HCT116 (cell line): Measurements from ENCODE around the gene HLA-DPB1. TPM values are rescaled to one million over a fixed set of nuclear protein-coding genes. Genes with fewer than 3 reads are reported as not detected.
"Not testable (repeated sequence)": the region's sequence is repeated elsewhere in the genome, so short reads cannot be mapped to it uniquely, and the experiment has no call there.

Experiments used
- ATAC-seq: fragments of 200-7000 bp; cut with Tn5 transposase; 2 replicates; pipeline ENCODE4 v1.9.1; 2020; ENCODE audit warnings: mild to moderate bottlenecking, moderate library complexity
- BruUV-seq: library from RNA; stranded (reverse); fragments of 400-500 nt; replicated peaks from 2 replicates; lab custom pipeline; 2021; lab: Mats Ljungman, UMichigan
- CTCF ChIA-PET: fragments of 300-600 bp; sonication (Branson Sonifier 250); formaldehyde crosslinking; loops from one replicate; lab custom pipeline; 2021; ENCODE audit warnings: antibody characterized with exemption; lab: Charles Lee
- POLR2A ChIA-PET: fragments of 300-600, 350-600 bp; sonication (Branson Sonifier 250); formaldehyde crosslinking; loops from one replicate; lab custom pipeline; 2021; ENCODE audit warnings: antibody characterized with exemption; lab: Charles Lee
- RAD21 ChIA-PET, 2 experiments: fragments of 300-600 bp; sonication (Branson Sonifier 250); formaldehyde crosslinking; loops; one replicate each; lab custom pipeline; 2023; ENCODE audit warnings: low total read pairs in 2 of 2; ENCODE audit not compliant: uncharacterized antibody in 2 of 2, unreplicated experiment in 2 of 2, low non-redundant PET in 1 of 2; lab: Charles Lee
- DNase-seq: peaks from one replicate; pipeline ENCODE4 v3.0.0-alpha.2; 2010; ENCODE audit warnings: low read depth, low spot score
- H2AFZ ChIP-seq: fragments of 200-600 bp; shearing (Covaris generic), sonication (generic); 2 replicates; pipeline ENCODE4 v1.6.1; 2017; ENCODE audit warnings: low read depth, mixed run types, mixed read lengths, antibody characterized with exemption, low read length; ENCODE audit not compliant: poor library complexity, severe bottlenecking
- H3K27ac ChIP-seq: 2 replicates; pipeline ENCODE4 v1.5.1; 2012; ENCODE audit warnings: low read depth, low read length
- H3K27me3 ChIP-seq: fragments of 200-600 bp; sonication (generic); 2 replicates; pipeline ENCODE4 v1.6.1; 2016; ENCODE audit warnings: mixed run types, low read length, mixed read lengths; ENCODE audit not compliant: insufficient read depth
- H3K36me3 ChIP-seq, 2 experiments: fragments of 200-500 bp in 1 of 2; fragments of 200-600 bp in 1 of 2; sonication (Bioruptor generic) in 1 of 2; sonication (generic) in 1 of 2; 2 replicates each; pipeline versions ENCODE4 v1.5.1 to v1.6.1; 2014 to 2016; ENCODE audit warnings: low read length in 2 of 2, inconsistent platforms in 1 of 2, mixed read lengths in 1 of 2, mixed run types in 1 of 2; ENCODE audit not compliant: insufficient read depth in 2 of 2, control insufficient read depth in 1 of 2
- H3K4me1 ChIP-seq, 2 experiments: fragments of 200-600 bp in 1 of 2; sonication (generic) in 1 of 2; 2 replicates each; pipeline versions ENCODE4 v1.5.1 to v1.6.1; 2012 to 2017; ENCODE audit warnings: low read length in 2 of 2, inconsistent platforms in 1 of 2, mild to moderate bottlenecking in 1 of 2, mixed read lengths in 1 of 2, mixed run types in 1 of 2, moderate library complexity in 1 of 2; ENCODE audit not compliant: insufficient read depth in 2 of 2, control insufficient read depth in 1 of 2
- H3K4me2 ChIP-seq: fragments of 200-600 bp; sonication (generic); 2 replicates; pipeline ENCODE4 v1.6.1; 2017; ENCODE audit warnings: mixed run types, low read length, mixed read lengths
- H3K4me3 ChIP-seq, 2 experiments: fragments of 200-600 bp in 1 of 2; sonication (generic) in 1 of 2; replicated peaks in 1 of 2; 2 replicates each; pipeline ENCODE4 v1.5.1; 2011 to 2016; ENCODE audit warnings: low read length in 2 of 2, control low read depth in 1 of 2, low read depth in 1 of 2, mild to moderate bottlenecking in 1 of 2, mixed read lengths in 1 of 2, mixed run types in 1 of 2
- H3K79me2 ChIP-seq: fragments of 200-600 bp; sonication (generic); 2 replicates; pipeline ENCODE4 v1.6.1; 2017; ENCODE audit warnings: mild to moderate bottlenecking, mixed run types, low read length, moderate library complexity, mixed read lengths; ENCODE audit not compliant: insufficient read depth
- H3K9ac ChIP-seq: fragments of 200-600 bp; sonication (generic); 2 replicates; pipeline ENCODE4 v1.6.1; 2016; ENCODE audit warnings: low read length, mixed read lengths
- H3K9me2 ChIP-seq: fragments of 200-600 bp; sonication (generic), shearing (Covaris generic); 2 replicates; pipeline ENCODE4 v1.6.1; 2017; ENCODE audit warnings: mixed run types, mild to moderate bottlenecking, moderate library complexity; ENCODE audit not compliant: insufficient read depth
- H3K9me3 ChIP-seq, 2 experiments: fragments of 200-500 bp in 1 of 2; fragments of 200-600 bp in 1 of 2; sonication (Bioruptor generic) in 1 of 2; sonication (generic) in 1 of 2; 2 replicates each; pipeline ENCODE4 v1.6.1; 2014 to 2017; ENCODE audit warnings: low read length in 2 of 2, mixed read lengths in 2 of 2, inconsistent platforms in 1 of 2, low read depth in 1 of 2, mild to moderate bottlenecking in 1 of 2, mixed run types in 1 of 2, moderate library complexity in 1 of 2; ENCODE audit not compliant: control insufficient read depth in 1 of 2, insufficient read depth in 1 of 2
- H4K20me1 ChIP-seq: fragments of 200-600 bp; sonication (generic), shearing (Covaris generic); 2 replicates; pipeline ENCODE4 v1.6.1; 2017; ENCODE audit warnings: mixed run types, mild to moderate bottlenecking, moderate library complexity; ENCODE audit not compliant: insufficient read depth
- ATF3 ChIP-seq: IDR thresholded peaks from 2 replicates; pipeline ENCODE4 v1.6.1; 2012
- CBX3 ChIP-seq: IDR thresholded peaks from 2 replicates; pipeline ENCODE4 v1.6.1; 2012; ENCODE audit warnings: low read depth
- CEBPB ChIP-seq: IDR thresholded peaks from 2 replicates; pipeline ENCODE4 v1.6.1; 2012; ENCODE audit warnings: low read depth
- CTCF ChIP-seq, 3 experiments: fragments of 200-600 bp in 1 of 3; sonication (generic) in 1 of 3; IDR thresholded peaks in 2 of 3; conservative IDR thresholded peaks in 1 of 3; 2 replicates each; pipeline ENCODE4 v1.5.1; 2012 to 2017; ENCODE audit warnings: low read depth in 2 of 3, low read length in 2 of 3, antibody characterized with exemption in 1 of 3, borderline replicate concordance in 1 of 3, control low read depth in 1 of 3, mild to moderate bottlenecking in 1 of 3, mixed read lengths in 1 of 3, mixed run types in 1 of 3, moderate library complexity in 1 of 3; ENCODE audit not compliant: insufficient read depth in 1 of 3
- EZH2phosphoT487 ChIP-seq: fragments of 200-600 bp; IDR thresholded peaks from 2 replicates; pipeline ENCODE4 v1.6.1; 2018; ENCODE audit warnings: antibody characterized with exemption, borderline replicate concordance
- POLR2AphosphoS5 ChIP-seq: IDR thresholded peaks from 2 replicates; pipeline ENCODE4 v1.6.1; 2011; ENCODE audit warnings: mild to moderate bottlenecking, low read depth, low read length, moderate library complexity
- RAD21 ChIP-seq: IDR thresholded peaks from 2 replicates; pipeline ENCODE4 v1.6.1; 2012; ENCODE audit warnings: low read depth, mild to moderate bottlenecking
- SRF ChIP-seq: IDR thresholded peaks from 2 replicates; pipeline ENCODE4 v1.6.1; 2012; ENCODE audit warnings: low read depth
- TCF7L2 ChIP-seq: IDR thresholded peaks from 2 replicates; pipeline ENCODE4 v1.7.0; 2011; ENCODE audit warnings: borderline replicate concordance, inconsistent platforms; ENCODE audit not compliant: insufficient read depth, insufficient read length; ENCODE audit errors: extremely low read depth
- ZFX ChIP-seq: fragments of 450-650 bp; IDR thresholded peaks from 2 replicates; pipeline ENCODE4 v1.6.1; 2017
- intact Hi-C: fragments of 100-400 bp; cut with micrococcal nuclease; formaldehyde crosslinking; loops from 2 replicates; pipeline ENCODE4 v1.10.0; 2022
- total RNA-seq: library from RNA; stranded (reverse); gene quantifications from one replicate; pipeline ENCODE4 v1.2.1, GENCODE V29; 2021; ENCODE audit not compliant: unreplicated experiment

Gene HLA-DPB1
- total RNA-seq, 1 experiment from 2014 or later: 1.5 TPM

- H3K9me2 ChIP-seq: no peaks in the 10 kb centered on the region
- H3K9ac ChIP-seq: no peak overlapping the region
- no peak; the same call in 1 of the 2 replicates for ATAC-seq
- no peak for TF ChIP-seq RAD21
- peak; percentile 88 for TF ChIP-seq SRF
- no peak for DNase-seq
- RAD21 ChIA-PET: no interaction called here
- no peaks in the 10 kb centered on the region for H3K79me2 ChIP-seq
- intact Hi-C loops: no loop called here
- H3K9me3 ChIP-seq: no peaks in the 10 kb centered on the region
- BruUV-seq: no TSS peak
- no peaks in the 10 kb centered on the region for H4K20me1 ChIP-seq
- CTCF ChIA-PET: interaction anchor here (0.8 to 1.0 kb wide), 2 partner anchors 13 to 47 kb away, joined by 3 to 4 read pairs; no protein-coding TSS in a partner anchor
- H3K27me3 ChIP-seq: peaks cover 11% of the 10 kb centered on the region; the same call in 1 of the 2 replicates
- H3K4me1 ChIP-seq: no peaks in the 10 kb centered on the region
- H3K4me3 ChIP-seq: no peak overlapping the region
- POLR2A ChIA-PET: no interaction called here
- no peaks in the 10 kb centered on the region for H3K36me3 ChIP-seq
- H3K4me2 ChIP-seq: no peak overlapping the region
- no peak overlapping the region for H3K27ac ChIP-seq
- H2AFZ ChIP-seq: no peak overlapping the region
These were observed 13.8 kb upstream of the HLA-DPB1 start for GRCh38 chr6:33061987-33062386.

GRCh38 chr6:33063435-33063834 lies 12.4 kb upstream of the HLA-DPB1 start:
- H3K79me2 ChIP-seq, H3K9me2 ChIP-seq, H3K27ac ChIP-seq, ATAC-seq, intact Hi-C loops, H2AFZ ChIP-seq, H4K20me1 ChIP-seq, H3K27me3 ChIP-seq, H3K9ac ChIP-seq, H3K4me3 ChIP-seq, BruUV-seq, H3K9me3 ChIP-seq, H3K4me2 ChIP-seq, CTCF ChIA-PET, H3K4me1 ChIP-seq, H3K36me3 ChIP-seq, POLR2A ChIA-PET, DNase-seq, RAD21 ChIA-PET: not testable (repeated sequence)

- ChIA-PET POLR2A (no interaction called here), RAD21 (no interaction called here), CTCF (no interaction called here)
- Histone ChIP-seq H2AFZ (peak overlapping the region; percentile 17), H3K9ac (no peak overlapping the region), H3K79me2 (no peaks in the 10 kb centered on the region), H3K27ac (no peak overlapping the region), H4K20me1 (no peaks in the 10 kb centered on the region), H3K9me2 (no peaks in the 10 kb centered on the region), H3K4me2 (no peak overlapping the region), H3K4me1 (no peaks in the 10 kb centered on the region), H3K27me3 (0 out of 2 replicates have a peak, but pooled peaks cover 5% of the 10 kb centered on the region), H3K4me3 (no peak overlapping the region), H3K36me3 (no peaks in the 10 kb centered on the region), H3K9me3 (no peaks in the 10 kb centered on the region)
- no TSS peak for BruUV-seq
- ATAC-seq (no peak), DNase-seq (no peak)
- intact Hi-C loops: no loop called here
- TF ChIP-seq CBX3 (no peak), EZH2phosphoT487 (no peak), POLR2AphosphoS5 (no peak), TCF7L2 (no peak), ZFX (no peak), CTCF (IDR thresholded peaks at IDR 0.05 in 2 of 3, conservative IDR thresholded peaks at IDR 0.05 in 1 of 3; ENCODE audit: borderline replicate concordance in 1 of 3, insufficient read depth in 1 of 3, low read depth in 2 of 3, low read length in 2 of 3) (no peak), ATF3 (no peak), CEBPB (no peak)
These were observed 11.1 kb upstream of the HLA-DPB1 start for GRCh38 chr6:33064723-33065122.
